Measurements from ENCODE around the gene FXYD6.

The FXYD6 gene

DNA sequence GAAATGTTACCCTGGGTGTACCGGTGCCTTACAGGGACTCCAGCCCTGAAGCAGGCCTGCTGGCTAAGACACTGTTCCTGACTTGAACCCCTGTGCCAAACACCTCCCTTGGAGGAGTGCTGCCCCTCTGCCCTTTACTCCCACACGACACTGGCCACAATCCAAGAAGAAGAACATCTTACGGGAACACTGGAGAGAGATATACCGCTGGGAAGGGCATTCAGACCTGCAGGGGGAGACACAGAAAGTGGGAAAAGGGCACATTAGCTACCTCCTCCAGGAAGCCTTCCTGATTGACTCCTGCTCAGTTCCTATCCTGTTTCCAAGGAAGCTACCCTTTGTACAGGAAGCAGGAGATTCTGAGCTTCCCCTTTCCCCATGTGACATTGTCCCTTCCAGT is 34.1 kb upstream of the FXYD6 start:
- Histone ChIP-seq H3K9me3 (ENCODE audit: control insufficient read depth, insufficient read depth, low read depth, low read length) (no peaks in the 10 kb centered on the region), H3K4me1 (ENCODE audit: control insufficient read depth, insufficient read depth, low read length) (peaks cover 15% of the 10 kb centered on the region; the same call in 1 of the 2 replicates), H3K27me3 (ENCODE audit: control insufficient read depth, insufficient read depth, low read length) (no peaks in the 10 kb centered on the region), H3K36me3 (ENCODE audit: control insufficient read depth, insufficient read depth, low read length) (no peaks in the 10 kb centered on the region), H3K4me3 (ENCODE audit: low read depth, low read length) (no peak overlapping the region), H3K27ac (ENCODE audit: low read depth, low read length) (no peak overlapping the region), H3K9ac (ENCODE audit: low read length) (no peak overlapping the region)

GRCh38 chr11:117909611-117910382 is 33.3 kb upstream of the FXYD6 start:
- Histone ChIP-seq H3K27ac (ENCODE audit: low read depth, low read length) (no peak overlapping the region), H3K9ac (ENCODE audit: low read length) (no peak overlapping the region), H3K9me3 (ENCODE audit: control insufficient read depth, insufficient read depth, low read depth, low read length) (no peaks in the 10 kb centered on the region), H3K4me3 (ENCODE audit: low read depth, low read length) (no peak overlapping the region), H3K36me3 (ENCODE audit: control insufficient read depth, insufficient read depth, low read length) (no peaks in the 10 kb centered on the region), H3K27me3 (ENCODE audit: control insufficient read depth, insufficient read depth, low read length) (no peaks in the 10 kb centered on the region), H3K4me1 (ENCODE audit: control insufficient read depth, insufficient read depth, low read length) (peaks cover 9% of the 10 kb centered on the region; the same call in 1 of the 2 replicates)

DNA sequence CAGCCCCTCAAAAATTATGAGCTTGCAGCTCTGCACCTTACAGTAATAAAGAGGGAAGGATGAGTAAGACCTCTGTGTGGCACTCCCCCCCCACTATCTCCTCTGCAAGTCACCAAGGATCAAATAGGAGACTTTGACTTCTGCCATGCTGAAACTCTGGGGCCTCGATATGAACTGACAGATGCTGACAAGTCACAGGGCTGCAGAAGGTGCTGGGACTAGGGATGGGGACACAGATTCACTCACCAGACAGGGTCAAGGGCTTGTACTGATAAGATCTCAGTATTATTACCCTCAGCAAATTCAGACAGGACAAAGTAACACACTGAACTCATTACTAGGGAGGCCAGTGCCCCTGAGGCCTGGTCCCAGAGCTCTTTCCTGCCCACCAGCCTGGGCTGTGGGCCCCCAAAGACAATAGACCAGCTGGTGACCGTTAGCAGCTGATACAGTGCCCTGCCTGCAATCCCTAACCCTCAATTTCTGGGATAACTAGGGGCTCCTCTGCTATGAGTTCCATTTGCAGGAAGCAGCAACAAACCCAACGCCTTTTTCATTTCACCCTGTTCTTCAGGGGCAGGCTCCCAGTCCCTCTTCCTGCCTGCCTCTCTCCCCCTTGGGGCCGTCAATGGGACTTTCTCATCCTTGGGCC is 32.6 kb upstream of the FXYD6 start:
- H3K4me3 ChIP-seq (ENCODE audit: low read depth, low read length): no peak overlapping the region
- H3K36me3 ChIP-seq (ENCODE audit: control insufficient read depth, insufficient read depth, low read length): no peaks in the 10 kb centered on the region
- H3K27ac ChIP-seq (ENCODE audit: low read depth, low read length): no peak overlapping the region
- H3K9me3 ChIP-seq (ENCODE audit: control insufficient read depth, insufficient read depth, low read depth, low read length): no peaks in the 10 kb centered on the region
- H3K4me1 ChIP-seq (ENCODE audit: control insufficient read depth, insufficient read depth, low read length): peaks cover 9% of the 10 kb centered on the region; the same call in 1 of the 2 replicates
- H3K27me3 ChIP-seq (ENCODE audit: control insufficient read depth, insufficient read depth, low read length): no peaks in the 10 kb centered on the region
- no peak overlapping the region for H3K9ac ChIP-seq (ENCODE audit: low read length)

- Histone ChIP-seq H3K9me3 (ENCODE audit: control insufficient read depth, insufficient read depth, low read depth, low read length) (no peaks in the 10 kb centered on the region), H3K36me3 (ENCODE audit: control insufficient read depth, insufficient read depth, low read length) (no peaks in the 10 kb centered on the region), H3K27me3 (ENCODE audit: control insufficient read depth, insufficient read depth, low read length) (no peaks in the 10 kb centered on the region), H3K27ac (ENCODE audit: low read depth, low read length) (no peak overlapping the region), H3K4me3 (ENCODE audit: low read depth, low read length) (peak overlapping the region; percentile 46; the same call in 1 of the 2 replicates), H3K9ac (ENCODE audit: low read length) (no peak overlapping the region), H3K4me1 (ENCODE audit: control insufficient read depth, insufficient read depth, low read length) (peaks cover 9% of the 10 kb centered on the region; the same call in 1 of the 2 replicates)
Measured at GRCh38 chr11:117908109-117908895, 31.8 kb upstream of the FXYD6 start.

DNA sequence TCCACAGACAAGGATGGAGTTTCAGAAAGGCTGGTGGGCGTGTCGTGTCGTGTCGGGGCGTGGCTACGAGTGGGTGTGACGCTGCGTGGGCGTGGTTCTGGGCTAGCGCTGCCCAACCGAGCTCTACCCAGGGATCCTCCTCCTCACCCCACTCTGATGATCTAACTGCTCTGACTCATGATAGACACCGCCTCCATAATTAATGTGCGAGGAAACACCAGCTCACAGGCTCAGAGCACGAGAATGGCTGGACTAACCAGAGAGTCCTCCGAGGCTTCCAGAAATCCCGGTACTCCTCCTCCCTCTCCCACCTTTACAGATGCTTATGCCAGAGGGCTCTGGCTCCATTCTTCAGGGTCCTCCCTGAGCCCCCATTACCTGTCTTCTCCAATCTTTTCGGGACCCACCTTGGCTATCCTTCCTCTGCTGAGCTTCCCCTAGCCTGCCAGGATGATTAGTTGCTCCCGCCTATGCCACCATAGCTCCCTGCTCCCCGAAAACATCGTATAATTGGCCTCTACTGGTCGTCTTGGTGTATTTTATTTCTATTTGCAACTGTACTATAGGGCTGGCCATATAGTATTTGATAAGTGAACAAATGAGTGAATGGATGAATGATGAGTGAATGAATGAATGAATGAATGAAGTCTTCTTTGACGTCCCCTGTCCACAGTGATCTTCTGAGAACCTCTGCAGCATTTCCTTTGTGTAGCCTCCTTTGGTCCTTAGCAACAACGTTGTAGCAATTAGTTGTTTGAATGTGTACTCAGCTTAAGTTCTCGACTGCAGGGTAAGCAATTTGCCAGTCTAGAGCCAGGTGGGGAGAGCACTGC is 31.0 kb upstream of the FXYD6 start:
- peaks cover 9% of the 10 kb centered on the region; the same call in 1 of the 2 replicates for H3K4me1 ChIP-seq (ENCODE audit: control insufficient read depth, insufficient read depth, low read length)
- no peaks in the 10 kb centered on the region for H3K27me3 ChIP-seq (ENCODE audit: control insufficient read depth, insufficient read depth, low read length)
- peak overlapping the region; percentile 46 for H3K4me3 ChIP-seq (ENCODE audit: low read depth, low read length)
- H3K9me3 ChIP-seq (ENCODE audit: control insufficient read depth, insufficient read depth, low read depth, low read length): no peaks in the 10 kb centered on the region
- no peak overlapping the region for H3K27ac ChIP-seq (ENCODE audit: low read depth, low read length)
- H3K36me3 ChIP-seq (ENCODE audit: control insufficient read depth, insufficient read depth, low read length): no peaks in the 10 kb centered on the region
- peak overlapping the region; percentile 43 for H3K9ac ChIP-seq (ENCODE audit: low read length)

DNA sequence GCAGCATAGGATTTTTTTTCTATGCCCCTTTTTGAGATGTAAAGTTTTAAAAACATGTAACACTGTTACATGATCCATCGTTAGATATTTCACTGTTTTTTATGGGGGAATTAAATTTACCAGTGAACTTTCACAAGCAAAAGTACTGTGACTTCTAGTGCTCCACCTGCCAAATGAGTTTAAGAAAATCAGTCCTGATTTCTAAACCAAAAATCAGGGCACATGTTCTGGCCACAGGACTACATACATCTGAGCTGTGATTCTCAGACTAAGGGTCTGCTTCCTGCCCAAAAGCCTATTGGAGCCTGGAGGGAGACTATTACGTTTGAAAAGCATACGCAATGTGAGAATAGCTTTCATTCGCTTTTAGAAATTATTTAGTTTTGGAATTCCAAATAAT is 30.3 kb upstream of the FXYD6 start:
- Histone ChIP-seq H3K4me3 (ENCODE audit: low read depth, low read length) (no peak overlapping the region), H3K9ac (ENCODE audit: low read length) (no peak overlapping the region), H3K36me3 (ENCODE audit: control insufficient read depth, insufficient read depth, low read length) (no peaks in the 10 kb centered on the region), H3K9me3 (ENCODE audit: control insufficient read depth, insufficient read depth, low read depth, low read length) (no peaks in the 10 kb centered on the region), H3K27ac (ENCODE audit: low read depth, low read length) (no peak overlapping the region), H3K4me1 (ENCODE audit: control insufficient read depth, insufficient read depth, low read length) (peaks cover 9% of the 10 kb centered on the region; the same call in 1 of the 2 replicates), H3K27me3 (ENCODE audit: control insufficient read depth, insufficient read depth, low read length) (no peaks in the 10 kb centered on the region)

DNA sequence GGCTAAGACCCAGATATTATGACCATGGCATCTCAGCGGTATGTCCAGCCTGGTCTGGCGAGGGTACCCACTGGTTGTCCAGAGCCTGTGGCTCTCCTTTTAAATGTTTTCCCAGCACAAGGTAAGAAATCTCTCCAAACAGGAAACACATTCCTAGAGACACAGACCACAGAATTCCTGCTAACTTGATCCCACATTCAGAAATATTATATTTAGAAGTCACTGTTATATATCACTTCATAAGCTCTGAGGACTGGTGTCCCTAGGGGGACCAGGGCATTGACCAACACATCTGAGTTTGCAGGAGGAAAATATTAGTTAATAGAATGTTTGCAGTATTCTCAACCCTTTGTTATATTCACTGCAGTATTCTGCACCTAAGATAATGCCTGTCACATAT is 29.7 kb upstream of the FXYD6 start:
- H3K9me3 ChIP-seq (ENCODE audit: control insufficient read depth, insufficient read depth, low read depth, low read length): no peaks in the 10 kb centered on the region

GRCh38 chr11:117905524-117905923 is 29.1 kb upstream of the FXYD6 start:
- H3K4me1 ChIP-seq (ENCODE audit: control insufficient read depth, insufficient read depth, low read length): peaks cover 9% of the 10 kb centered on the region; the same call in 1 of the 2 replicates
- no peak overlapping the region for H3K4me3 ChIP-seq (ENCODE audit: low read depth, low read length)
- H3K27ac ChIP-seq (ENCODE audit: low read depth, low read length): no peak overlapping the region
- no peaks in the 10 kb centered on the region for H3K27me3 ChIP-seq (ENCODE audit: control insufficient read depth, insufficient read depth, low read length)
- H3K9ac ChIP-seq (ENCODE audit: low read length): no peak overlapping the region
- H3K9me3 ChIP-seq (ENCODE audit: control insufficient read depth, insufficient read depth, low read depth, low read length): no peaks in the 10 kb centered on the region
- no peaks in the 10 kb centered on the region for H3K36me3 ChIP-seq (ENCODE audit: control insufficient read depth, insufficient read depth, low read length)

More for the DNA sequence above, 29.7 kb upstream of the FXYD6 start:
- Histone ChIP-seq H3K27me3 (ENCODE audit: control insufficient read depth, insufficient read depth, low read length) (no peaks in the 10 kb centered on the region), H3K9ac (ENCODE audit: low read length) (no peak overlapping the region), H3K27ac (ENCODE audit: low read depth, low read length) (no peak overlapping the region), H3K4me3 (ENCODE audit: low read depth, low read length) (no peak overlapping the region), H3K36me3 (ENCODE audit: control insufficient read depth, insufficient read depth, low read length) (no peaks in the 10 kb centered on the region), H3K4me1 (ENCODE audit: control insufficient read depth, insufficient read depth, low read length) (peaks cover 9% of the 10 kb centered on the region; the same call in 1 of the 2 replicates)

GRCh38 chr11:117903505-117904382 is 27.3 kb upstream of the FXYD6 start:
- no peaks in the 10 kb centered on the region for H3K9me3 ChIP-seq (ENCODE audit: control insufficient read depth, insufficient read depth, low read depth, low read length)
- no peaks in the 10 kb centered on the region for H3K27me3 ChIP-seq (ENCODE audit: control insufficient read depth, insufficient read depth, low read length)
- no peak overlapping the region for H3K27ac ChIP-seq (ENCODE audit: low read depth, low read length)
- no peak overlapping the region for H3K9ac ChIP-seq (ENCODE audit: low read length)
- peaks cover 9% of the 10 kb centered on the region; the same call in 1 of the 2 replicates for H3K4me1 ChIP-seq (ENCODE audit: control insufficient read depth, insufficient read depth, low read length)
- no peak overlapping the region for H3K4me3 ChIP-seq (ENCODE audit: low read depth, low read length)
- H3K36me3 ChIP-seq (ENCODE audit: control insufficient read depth, insufficient read depth, low read length): no peaks in the 10 kb centered on the region
